ENCODE results near the gene HMG20B.
A peak's percentile ranks its signal among the peaks of the same experiment; 100 is the strongest.
"Not testable (repeated sequence)": the region's sequence is repeated elsewhere in the genome, so short reads cannot be mapped to it uniquely, and the experiment has no call there.

Gene HMG20B

DNA sequence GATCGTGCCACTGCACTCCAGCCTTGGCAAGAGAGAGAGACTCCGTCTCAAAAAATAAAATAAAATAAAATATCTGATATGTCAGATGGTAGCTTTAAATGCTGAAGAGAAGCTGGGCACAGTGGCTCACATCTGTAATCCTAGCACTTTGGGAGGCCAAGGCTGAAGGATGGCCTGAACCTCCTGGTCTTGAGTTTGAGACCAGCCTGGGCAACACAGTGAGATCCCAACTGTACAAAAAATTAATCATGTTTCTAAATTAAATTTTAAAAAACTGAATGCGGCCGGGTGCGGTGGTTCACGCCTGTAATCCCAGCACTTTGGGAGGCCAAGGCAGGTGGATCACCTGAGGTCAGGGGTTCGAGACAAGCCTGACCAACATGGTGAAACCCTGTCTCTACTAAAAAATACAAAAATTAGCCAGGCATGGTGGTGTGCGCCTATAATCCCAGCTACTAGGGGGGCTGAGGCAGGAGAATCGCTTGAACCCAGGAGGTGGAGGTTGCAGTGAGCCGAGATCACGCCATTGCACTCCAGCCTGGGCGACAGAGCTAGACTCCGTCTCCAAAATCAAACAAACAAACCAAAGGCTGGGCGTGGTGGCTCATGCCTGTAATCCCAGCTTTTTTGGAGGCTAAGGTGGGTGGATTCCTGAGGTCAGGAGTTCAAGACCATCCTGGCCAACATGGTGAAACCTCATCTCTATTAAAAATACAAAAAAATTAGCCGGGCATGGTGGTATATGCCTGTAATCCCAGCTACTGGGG lies 11.5 kb downstream of the HMG20B start:
- not testable (repeated sequence) for DNase-seq (ENCODE audit: low read depth in 2 of 2)

GRCh38 chr19:3585301-3586126 lies 12.8 kb downstream of the HMG20B start, which contains the start of gene GIPC3:
TSS of gene GIPC3 (plus strand) at chr19:3585478. CDS start at chr19:3585598, 120 bp downstream.
- DNase-seq (ENCODE audit: low read depth in 2 of 2), result no peak

GRCh38 chr19:3586127-3586626 lies 13.4 kb downstream of the HMG20B start:
- DNase-seq (ENCODE audit: low read depth in 2 of 2), result no peak

DNA sequence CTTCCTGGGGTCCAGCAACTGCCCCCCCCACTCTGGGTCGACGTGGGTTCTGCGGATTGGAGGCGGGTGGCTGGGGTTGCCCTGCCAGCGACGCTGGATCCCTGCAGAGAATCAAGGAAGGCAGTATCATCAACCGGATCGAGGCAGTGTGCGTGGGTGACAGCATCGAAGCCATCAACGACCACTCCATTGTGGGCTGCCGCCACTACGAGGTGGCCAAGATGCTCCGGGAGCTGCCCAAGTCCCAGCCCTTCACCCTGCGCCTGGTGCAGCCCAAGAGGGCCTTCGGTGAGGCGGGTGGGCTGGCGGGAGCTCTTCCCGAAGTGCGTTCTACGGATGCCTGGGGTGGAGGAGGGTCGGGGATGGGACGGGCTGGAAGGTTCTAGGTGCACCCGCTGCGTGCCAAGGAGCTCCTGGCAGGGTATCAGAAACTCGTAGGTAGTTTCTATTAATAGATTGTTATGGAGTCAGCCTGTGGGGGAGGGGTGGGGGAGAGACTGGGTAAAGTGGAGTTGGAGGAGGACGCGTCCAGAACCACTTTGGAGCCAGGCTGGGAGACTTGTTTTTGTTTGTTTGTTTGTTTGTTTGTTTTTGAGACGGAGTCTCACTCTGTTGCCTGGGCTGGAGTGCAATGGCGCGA lies 14.1 kb downstream of the HMG20B start:
- no peak for DNase-seq (ENCODE audit: low read depth in 2 of 2)

DNA sequence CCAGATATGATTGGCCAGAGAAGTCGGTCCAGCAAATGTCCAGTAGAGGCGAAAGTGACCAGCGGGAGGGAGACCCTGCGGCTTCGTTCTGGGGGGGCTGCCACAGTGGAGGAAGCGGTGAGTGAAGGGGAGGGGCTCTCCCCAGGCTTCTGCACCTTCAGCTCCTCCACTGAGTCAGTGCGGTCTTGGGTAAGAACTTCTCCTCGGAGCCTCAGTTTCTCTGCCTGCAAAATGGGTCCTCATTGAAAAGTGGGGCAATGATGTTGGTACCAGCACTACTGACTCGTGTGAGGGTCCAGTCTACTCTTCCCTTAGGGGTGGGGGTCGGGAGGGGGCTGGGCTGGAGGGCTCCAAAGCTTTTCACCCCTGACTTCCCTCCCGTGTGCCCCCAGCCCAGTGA lies 16.7 kb downstream of the HMG20B start:
- DNase-seq (ENCODE audit: low read depth in 2 of 2), result no peak

DNA sequence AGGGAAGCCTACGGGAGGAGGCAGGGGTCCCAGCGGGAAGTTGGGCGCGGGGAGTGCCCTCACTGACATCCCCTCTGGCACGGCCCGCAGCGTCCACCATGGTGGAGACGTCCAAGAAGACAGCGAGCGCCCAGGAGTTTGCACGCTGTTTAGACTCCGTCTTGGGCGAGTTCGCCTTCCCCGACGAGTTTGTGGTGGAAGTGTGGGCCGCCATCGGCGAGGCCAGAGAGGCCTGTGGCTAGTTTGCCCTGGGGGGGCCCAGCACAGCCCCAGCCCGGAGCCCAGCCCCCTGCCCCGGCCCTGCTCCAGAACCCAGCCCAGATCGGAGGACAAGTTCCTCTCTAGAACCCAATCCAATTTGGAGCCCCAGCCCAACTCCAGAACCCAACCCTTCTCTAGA lies 17.2 kb downstream of the HMG20B start:
- no peak for DNase-seq (ENCODE audit: low read depth in 2 of 2)

DNA sequence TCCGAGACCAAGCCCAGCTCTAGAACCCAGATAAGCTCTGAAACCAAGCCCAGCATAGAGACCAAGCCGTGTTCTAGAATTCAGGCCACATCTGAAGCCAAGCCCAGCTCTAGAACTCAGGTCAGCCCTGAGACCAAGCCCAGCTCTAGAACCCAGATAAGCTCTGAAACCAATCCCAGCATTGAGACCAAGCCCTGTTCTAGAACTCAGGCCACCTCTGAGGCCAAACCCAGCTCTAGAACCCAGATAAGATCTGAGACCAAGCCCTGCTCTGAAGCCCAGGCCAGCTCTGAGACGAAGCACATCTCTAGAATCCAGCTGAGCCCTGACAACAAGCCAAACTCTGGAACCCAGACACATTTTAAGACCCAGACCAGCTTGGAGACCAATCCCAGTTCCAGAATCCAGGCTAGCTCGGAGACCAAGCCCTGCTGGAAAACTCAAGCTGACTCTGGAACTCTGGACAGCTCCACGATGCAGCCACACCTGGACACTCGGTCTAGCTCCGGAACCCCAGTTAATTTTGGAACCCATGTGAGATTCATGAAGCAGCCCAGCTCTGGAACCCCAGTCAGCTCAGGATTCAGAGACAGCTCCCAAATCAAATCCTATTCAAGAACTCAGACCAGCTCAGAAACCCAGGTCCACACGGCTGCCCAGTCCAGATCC lies 18.4 kb downstream of the HMG20B start:
- DNase-seq (ENCODE audit: low read depth in 2 of 2), result no peak

GRCh38 chr19:3591876-3592613 lies 19.3 kb downstream of the HMG20B start:
- no peak for DNase-seq (ENCODE audit: low read depth in 2 of 2)

DNA sequence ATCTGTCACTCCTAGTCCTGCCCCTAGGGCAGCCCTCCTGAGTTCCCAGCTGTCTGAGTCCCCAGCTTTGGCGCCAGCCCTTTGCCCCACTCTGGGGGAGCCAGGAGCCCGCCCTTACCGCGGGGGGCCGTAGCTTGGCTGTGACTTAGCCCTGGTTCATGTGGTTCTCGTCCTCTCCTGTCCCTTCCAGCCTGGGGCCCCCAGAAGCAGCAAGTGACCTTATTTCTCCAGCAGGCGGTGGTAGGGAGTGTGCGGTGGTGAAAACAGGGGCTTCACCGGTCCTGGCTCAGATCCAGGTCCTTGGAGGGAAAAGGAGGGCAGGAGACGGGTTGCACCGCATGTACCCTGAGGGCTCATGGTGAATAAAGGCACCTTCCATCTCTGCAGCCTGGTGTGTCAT lies 20.4 kb downstream of the HMG20B start:
- DNase-seq (ENCODE audit: low read depth in 2 of 2), result no peak

GRCh38 chr19:3595521-3596061 lies 22.8 kb downstream of the HMG20B start:
- no peak for DNase-seq (ENCODE audit: low read depth in 2 of 2)

- no peak for DNase-seq (ENCODE audit: low read depth in 2 of 2)
Observed at GRCh38 chr19:3599776-3600187, 27.0 kb downstream of the HMG20B start.

DNA sequence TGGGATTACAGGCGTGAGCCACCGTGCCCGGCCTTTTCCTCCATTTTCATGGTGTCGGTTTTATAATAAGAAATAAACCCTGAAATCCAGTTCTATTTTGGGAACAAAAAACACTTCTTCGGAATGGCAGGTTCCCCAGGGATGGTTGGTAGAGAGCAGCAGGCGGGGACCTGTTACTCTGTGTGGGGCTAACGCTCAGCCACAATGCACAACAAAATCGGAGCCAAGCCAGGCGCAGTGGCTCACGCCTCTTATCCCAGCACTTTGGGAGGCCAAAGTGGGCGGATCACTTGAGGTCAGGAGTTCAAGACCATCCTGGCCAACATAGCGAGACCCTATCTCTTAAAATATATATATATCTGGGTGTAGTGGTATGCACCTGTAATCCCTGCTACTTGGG lies 28.3 kb downstream of the HMG20B start:
- DNase-seq (ENCODE audit: low read depth in 2 of 2), result no peak

GRCh38 chr19:3603121-3603811 lies 30.5 kb downstream of the HMG20B start:
- DNase-seq (ENCODE audit: low read depth in 2 of 2), result no peak

- DNase-seq (ENCODE audit: low read depth in 2 of 2), result no peak
Observed at GRCh38 chr19:3604227-3604986, 31.7 kb downstream of the HMG20B start.

- DNase-seq (ENCODE audit: low read depth in 2 of 2), result no peak
Observed at GRCh38 chr19:3604987-3605343, 32.2 kb downstream of the HMG20B start.

GRCh38 chr19:3605361-3605760 lies 32.6 kb downstream of the HMG20B start:
- DNase-seq (ENCODE audit: low read depth in 2 of 2), result no peak

DNA sequence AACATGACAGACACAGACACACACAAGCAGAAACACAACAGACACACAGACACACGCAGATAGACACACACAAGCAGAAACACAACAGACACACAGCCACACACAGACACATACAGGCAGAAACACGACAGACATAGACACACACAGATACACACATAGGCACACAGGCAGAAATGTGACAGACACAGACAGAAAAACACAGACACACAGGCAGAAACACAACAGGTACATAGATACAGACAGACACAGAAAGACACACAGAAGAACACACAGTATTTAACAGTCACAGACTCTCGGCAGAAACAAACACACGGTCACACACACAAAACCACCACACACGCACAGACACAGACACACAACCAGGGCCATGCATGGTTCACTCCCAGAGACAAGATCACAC lies 33.0 kb downstream of the HMG20B start:
- no peak for DNase-seq (ENCODE audit: low read depth in 2 of 2)

DNA sequence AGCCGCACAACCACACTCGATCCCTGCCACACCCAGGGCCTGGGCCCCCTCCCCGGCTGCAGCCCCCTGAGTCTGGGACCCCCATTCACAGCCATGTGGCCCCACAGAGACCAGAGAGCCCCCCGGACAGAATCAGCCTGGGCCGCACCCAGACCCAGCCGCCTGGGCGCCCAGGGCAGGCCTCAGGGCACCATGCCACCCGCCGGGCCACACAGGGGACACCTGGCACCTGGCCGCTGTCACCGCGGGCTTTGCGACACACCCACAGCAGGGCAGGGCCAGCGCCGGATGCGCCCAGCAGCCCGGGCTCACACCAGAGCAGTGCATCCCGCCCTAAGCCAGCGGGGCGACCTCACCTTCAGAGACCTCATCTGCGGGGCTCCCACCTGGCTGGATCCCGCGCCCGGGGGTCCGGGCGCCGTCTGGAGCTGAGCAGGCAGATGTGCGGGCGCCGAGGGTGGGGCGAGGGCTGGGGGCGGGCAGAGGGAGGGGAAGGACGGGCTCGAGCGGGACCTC lies 33.5 kb downstream of the HMG20B start:
- no peak for DNase-seq (ENCODE audit: low read depth in 2 of 2)

DNA sequence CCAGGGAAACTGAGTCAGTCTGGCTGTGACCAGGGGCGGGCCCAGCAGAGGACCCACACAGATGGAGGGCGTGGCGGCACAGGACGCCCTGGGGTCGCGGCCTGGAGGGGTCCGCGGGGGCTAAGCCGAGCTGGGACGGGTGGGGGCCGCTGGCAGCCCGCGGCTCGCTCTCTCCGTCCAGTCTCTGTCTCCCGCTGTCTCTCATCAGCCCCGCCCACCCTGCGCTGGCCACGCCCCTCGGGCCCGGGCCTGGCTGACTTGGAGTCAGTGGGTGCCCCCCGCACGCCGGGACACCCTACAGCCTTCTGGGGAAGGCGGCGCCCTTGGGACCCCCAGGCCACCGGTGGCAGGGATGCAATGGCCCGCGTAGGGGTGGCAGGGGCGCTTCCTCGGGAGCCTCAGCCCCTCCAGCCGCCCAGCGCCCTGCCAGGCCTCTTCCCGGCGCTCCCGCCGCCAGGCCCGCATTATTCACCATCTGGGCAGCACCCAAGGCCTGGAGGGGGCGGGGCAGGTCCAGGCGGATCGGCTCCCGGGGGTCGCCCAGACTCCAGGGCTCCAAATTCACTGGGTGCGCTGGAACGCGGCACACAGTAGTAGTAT lies 34.0 kb downstream of the HMG20B start, which contains the start of gene TBXA2R:
Gene TBXA2R, minus strand, starts transcription at position 186 of the 600 bp plus-strand sequence. CDS start 6,241 bp downstream, outside the sequence.
- peak in 1 of 2 donors; percentile 54 for DNase-seq (ENCODE audit: low read depth in 2 of 2)

Data from stimulated activated CD8-positive, alpha-beta memory T cell treated with anti-CD3 and anti-CD28 coated beads, Interleukin-15, amount 100 ng/mL, for 4 hours (primary cell).